TTC549 (cell line): ENCODE data around the gene MCU.
"Not testable (repeated sequence)": the region's sequence is repeated elsewhere in the genome, so short reads cannot be mapped to it uniquely, and the experiment has no call there.

Experiments used
- FAIRE-seq: peaks from 2 replicates; lab custom pipeline; 2012; peaks lifted over from hg19 to GRCh38; lab: Jason Lieb, UNC

MCU gene

DNA sequence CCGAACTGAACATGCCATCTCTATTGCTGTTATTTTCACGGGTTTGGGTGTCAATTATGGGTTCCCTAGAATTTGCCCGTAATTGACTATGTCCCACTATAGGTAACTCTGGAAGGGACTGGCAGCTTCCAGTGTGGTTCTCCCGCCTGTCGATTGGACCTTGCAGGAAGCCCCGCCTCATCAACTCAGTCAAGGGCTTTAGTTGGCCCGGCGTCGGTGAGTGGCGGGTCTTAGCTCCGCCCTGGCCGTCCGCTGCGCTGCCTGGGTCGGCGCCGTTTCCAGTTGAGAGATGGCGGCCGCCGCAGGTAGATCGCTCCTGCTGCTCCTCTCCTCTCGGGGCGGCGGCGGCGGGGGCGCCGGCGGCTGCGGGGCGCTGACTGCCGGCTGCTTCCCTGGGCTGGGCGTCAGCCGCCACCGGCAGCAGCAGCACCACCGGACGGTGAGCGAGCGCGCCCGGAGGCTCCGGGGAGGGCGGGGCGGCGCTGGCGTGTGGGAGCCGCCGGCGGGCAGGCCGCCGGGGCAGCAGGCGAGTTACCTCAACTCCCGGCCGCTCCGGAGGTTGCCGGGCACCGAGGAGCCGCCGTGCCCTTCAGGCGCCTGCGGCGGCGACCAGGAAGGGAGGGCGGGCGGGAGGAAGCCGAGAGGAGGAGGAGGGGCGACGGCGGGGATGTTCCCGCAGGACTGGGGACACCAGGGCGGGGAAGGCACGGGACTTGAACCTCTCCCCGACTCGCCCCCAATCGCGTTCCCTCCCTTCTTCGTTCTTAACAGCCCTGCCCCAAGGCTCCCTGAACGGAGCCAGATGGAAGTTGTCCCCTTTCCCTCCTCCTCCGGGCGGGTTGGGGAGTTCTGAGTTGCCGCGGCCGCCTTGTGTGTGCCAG is at the start of gene MCU:
Gene MCU (plus strand): TSS at position 281 of the 881 bp plus-strand sequence. CDS start 9 bp downstream, at position 290.
- peak; percentile 80 for FAIRE-seq

DNA sequence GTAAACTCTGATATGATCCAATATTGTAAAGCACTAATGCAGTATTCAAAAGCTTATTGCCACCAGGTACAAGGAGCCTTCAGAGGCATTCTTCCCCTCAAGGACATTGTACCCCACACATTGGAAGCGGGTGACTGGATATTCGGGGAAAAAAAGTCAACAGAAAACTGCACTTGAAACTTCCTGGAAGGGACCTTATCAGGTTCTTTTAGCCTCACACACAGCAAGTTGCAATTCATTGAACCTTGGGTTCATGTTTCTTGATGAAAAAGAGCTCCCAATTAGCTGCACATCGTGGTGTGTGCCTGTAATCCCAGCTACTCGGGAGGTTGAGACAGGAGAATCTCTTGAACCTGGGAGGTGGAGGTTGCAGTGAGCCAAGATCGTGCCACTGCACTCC is 49.6 kb upstream of the MCU start:
- FAIRE-seq = no peak

- no peak for FAIRE-seq
These were observed 46.6 kb upstream of the MCU start for GRCh38 chr10:72645263-72645858.

DNA sequence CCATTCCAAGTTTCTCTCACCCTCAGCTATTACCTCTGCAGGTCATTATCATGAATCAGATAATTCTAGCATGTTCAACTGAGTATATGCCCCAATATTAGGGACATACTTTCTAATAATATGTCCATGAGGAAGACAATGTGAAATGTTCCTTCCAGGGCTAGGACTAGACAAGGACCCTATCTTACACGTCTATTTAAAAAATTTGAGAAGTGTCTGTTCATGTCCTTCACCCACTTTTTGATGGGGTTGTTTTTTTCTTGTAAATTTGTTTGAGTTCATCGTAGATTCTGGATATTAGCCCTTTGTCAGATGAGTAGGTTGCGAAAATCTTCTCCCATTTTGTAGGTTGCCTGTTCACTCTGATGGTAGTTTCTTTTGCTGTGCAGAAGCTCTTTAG is 45.0 kb upstream of the MCU start:
- not testable (repeated sequence) for FAIRE-seq

DNA sequence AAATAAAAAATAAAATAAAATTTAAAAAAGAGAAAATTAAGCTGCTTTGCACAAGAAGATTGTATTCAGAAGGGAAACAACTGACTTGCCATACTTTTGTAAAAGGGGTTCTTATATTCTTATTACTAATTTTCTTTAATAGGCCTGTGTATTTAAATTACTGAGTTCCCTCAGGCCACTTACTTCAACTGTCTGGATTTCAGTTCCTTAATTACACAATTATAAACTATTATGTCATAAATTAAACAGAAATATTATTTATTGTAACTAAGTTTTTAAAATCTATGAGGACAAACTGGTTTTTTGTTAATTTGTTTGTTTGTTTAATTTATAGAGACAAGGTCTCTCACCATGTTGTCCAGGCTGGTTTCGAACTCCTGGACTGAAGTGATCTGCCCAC is 43.6 kb upstream of the MCU start:
- no peak for FAIRE-seq

DNA sequence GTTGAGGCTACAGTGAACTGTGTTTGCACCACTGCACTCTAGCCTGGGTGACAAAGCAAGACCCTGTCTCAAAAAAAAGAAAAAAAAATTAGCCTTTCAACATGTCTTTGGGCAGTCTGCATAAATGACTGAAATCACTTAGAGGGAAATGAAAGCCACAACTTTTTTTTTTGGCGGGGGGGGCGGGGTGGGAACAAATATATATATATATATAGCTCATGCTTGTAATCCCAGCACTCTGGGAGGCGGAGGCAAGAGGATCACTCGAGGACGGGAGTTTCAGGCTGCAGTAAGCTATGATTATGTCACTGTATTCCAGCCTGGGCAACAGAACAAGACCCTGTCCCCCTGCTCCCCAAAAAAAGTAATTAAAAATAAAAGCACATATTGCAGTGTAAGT is 42.7 kb upstream of the MCU start:
- FAIRE-seq = no peak

GRCh38 chr10:72653383-72654096 is 38.4 kb upstream of the MCU start:
- FAIRE-seq = no peak

DNA sequence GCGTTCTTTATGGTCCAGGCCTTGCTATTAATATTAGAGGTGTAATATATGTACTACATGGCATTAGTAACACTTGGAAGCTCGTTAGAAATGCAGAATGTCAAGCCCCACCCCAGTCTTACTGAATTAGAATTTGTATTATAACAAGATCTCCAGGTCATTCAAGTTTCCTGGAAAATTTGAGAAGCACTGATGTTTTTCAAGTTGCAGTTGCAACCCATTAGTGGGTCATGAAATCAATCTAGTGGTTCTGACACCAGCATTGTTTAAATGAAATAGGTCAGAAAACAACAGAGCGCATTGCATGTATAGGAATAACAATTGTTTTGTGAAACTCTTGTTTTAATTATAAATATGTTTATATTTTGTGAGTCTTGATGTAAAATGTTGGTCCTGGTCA is 37.2 kb upstream of the MCU start:
- FAIRE-seq = no peak

- FAIRE-seq = no peak
These were observed 33.1 kb upstream of the MCU start for GRCh38 chr10:72658696-72659400.

- FAIRE-seq = no peak
These were observed 32.2 kb upstream of the MCU start for GRCh38 chr10:72659694-72660093.

DNA sequence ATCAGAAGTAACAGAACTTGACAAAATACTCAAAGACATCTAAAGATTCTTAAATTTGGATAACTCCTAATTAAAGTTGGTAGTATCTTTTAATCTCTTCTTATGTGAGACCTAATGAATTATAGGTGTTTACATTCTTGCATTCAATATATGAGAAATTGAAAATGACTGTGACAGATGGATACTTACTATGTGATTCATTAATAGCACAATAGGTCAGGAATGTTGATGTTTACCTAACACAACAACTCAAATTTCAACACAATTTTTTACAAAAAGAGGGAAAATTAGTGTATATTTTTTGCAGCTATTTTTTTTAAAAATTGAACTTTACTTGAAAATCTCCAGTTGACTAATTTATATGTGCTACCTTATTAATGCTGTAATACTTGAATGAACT is 31.7 kb upstream of the MCU start:
- no peak for FAIRE-seq

- FAIRE-seq = no peak
These were observed 30.5 kb upstream of the MCU start for GRCh38 chr10:72661431-72661830.

DNA sequence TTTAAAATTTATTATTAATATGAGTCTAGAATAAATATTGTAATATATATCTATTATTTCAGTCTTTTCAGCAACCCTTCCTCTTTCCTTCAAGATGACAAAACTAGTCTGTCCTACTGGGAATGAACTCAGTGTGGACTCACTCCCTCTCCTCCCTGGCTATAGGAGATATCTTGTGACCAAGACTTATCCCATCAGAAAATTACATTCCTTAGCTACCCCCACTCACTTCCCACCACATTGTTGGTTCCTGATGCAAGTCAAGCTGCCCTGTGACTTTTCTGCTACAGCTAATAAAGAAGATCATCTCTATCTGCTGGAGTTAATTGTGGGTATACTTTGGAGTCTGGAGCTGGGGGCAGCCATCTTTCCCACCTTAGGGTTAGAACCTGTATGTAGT is 28.0 kb upstream of the MCU start:
- no peak for FAIRE-seq

- FAIRE-seq = no peak
These were observed 26.0 kb upstream of the MCU start for GRCh38 chr10:72665925-72666324.

GRCh38 chr10:72667207-72667864 is 24.6 kb upstream of the MCU start:
- no peak for FAIRE-seq

- no peak for FAIRE-seq
These were observed 18.7 kb upstream of the MCU start for GRCh38 chr10:72673280-72673679.

DNA sequence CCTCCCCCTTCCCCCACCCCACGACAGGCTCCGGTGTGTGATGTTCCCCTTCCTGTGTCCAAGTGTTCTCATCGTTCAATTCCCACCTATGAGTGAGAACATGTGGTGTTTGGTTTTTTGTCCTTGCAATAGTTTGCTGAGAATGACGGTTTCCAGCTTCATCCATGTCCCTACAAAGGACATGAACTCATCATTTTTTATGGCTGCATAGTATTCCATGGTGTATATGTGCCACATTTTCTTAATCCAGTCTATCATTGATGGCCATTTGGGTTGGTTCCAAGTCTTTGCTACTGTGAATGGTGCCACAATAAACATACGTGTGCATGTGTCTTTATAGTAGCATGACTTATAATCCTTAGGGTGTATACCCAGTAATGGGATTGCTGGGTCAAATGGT is 17.8 kb upstream of the MCU start:
- not testable (repeated sequence) for FAIRE-seq

DNA sequence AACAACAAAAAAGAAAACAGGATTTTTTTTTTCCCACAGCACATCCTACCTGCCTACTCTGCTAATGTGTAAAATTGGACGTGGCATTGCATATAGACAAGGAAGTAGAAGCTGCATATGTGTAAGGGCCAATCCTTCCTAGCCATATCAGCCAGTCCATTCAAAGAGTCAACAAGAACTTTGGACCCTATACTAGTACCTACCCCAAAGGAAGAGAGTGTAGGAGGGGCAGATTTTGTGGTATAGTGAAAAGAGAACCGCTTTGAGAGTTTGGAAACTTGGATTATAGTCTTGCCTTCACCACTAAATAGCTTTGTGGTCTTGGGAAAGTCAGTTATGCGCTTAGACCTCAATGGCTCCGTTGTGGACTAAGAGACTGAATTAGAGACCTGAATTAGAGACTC is 12.1 kb upstream of the MCU start:
- no peak for FAIRE-seq

- no peak for FAIRE-seq
These were observed 9.3 kb upstream of the MCU start for GRCh38 chr10:72682638-72683037.

DNA sequence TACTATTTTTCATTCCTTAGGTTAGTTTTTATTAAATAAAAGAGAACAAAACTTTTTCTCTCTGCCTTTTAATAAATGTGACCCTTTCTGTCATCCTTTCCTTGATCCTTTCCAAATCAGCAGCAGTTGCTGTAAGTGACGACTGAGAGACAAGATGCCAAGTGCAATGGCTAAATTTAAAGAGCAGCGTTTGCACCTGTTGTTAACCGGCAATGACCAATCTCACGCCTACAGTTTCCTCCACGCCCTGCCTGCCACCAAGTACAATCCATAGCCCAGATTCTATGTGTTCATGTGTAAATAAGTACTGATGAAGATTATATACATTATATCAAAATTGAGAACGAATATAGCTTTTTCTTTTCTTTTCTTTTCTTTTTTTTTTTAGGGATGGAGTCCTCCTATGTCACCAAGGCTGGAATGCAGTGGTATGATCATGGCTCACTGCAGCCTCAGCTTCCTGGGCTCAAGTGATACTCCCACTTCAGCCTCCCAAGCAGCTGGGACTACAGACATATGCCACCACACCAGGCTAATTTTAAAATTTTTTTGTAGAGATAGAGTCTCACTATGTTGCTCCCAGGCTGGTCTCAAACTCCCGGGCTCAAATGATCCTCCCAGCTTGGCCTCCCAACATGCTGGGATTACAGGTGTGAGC is 6.5 kb upstream of the MCU start:
- FAIRE-seq = no peak

DNA sequence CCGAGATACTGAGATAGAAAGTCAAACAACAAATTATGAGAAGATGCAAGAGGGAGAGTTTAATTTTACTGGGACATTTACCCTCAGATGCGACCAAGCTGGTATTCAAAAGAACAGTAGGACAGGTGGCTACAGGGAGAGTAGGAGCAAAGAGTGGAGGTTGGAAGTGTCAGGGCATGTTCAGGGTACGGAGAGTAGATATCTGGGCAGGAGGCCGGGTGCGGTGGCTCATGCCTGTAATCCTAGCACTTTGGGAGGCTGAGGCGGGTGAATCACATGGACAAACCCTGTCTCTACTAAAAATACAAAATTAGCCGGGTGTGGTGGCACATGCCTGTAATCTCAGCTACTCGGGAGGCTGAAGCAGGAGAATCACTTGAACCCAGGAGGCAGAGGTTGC is 5.5 kb upstream of the MCU start:
- FAIRE-seq = not testable (repeated sequence)

DNA sequence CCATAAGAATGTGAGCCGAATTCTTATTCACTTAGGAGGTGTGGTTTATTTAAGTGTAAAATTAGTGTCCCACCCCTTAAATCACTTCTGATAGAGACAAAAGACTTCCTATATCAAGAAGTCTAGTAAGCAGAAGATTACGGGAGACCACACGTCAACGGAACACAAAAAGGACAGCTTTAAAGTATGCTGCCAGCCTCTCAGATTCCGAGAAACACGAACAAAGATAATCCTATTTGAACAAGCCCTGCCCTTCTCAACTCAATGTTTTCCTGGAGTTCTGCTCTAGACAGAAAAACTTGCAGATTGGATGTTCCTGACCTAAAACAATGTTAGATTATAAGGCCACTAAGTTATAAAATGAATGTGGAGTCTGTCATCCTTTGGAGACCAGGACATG is 4.9 kb upstream of the MCU start:
- no peak for FAIRE-seq
